G401 (cell line): ENCODE results near the gene A3GALT2. TPM values are rescaled to one million over a fixed set of nuclear protein-coding genes. Genes with fewer than 3 reads are reported as not detected.

ENCODE experiments used
- DNase-seq: peaks from one replicate; pipeline ENCODE4 v3.0.0-alpha.2; 2015; ENCODE audit warnings: low spot score
- in situ Hi-C: cut with HindIII; loops from 2 replicates; pipeline ENCODE4 v1.10.0; 2016; ENCODE audit warnings: low sequenced_read_pairs, mixed read lengths
- total RNA-seq: library from RNA; depleted of rRNA; stranded (reverse); fragments of >200 nt; shearing (Covaris generic); gene quantifications from 2 replicates; pipeline ENCODE4 v1.2.3, GENCODE V29; 2014

The A3GALT2 gene
- total RNA-seq, 1 experiment from 2014 or later, result not detected

DNA sequence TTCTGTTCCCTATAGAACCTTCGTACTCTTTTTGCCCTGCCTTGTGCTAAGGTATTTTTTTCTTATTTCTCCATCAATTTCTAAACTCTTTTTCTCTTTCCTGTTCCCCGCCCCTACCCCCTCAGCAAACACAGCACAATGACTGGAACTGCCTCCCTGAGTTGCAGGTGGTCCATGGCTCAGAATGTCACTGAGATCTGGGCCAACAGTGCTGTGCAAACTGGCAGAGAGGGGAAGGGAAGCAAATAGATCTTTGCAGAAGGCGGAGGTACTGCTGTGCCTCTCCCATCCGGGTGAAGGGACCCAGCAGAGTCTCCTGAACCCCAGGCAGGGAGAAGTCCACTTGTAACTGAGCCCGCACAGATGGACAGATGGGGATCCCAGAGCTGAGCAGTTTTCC is 32.6 kb upstream of the A3GALT2 start:
- in situ Hi-C loops, result no loop called here
- DNase-seq, result no peak

DNA sequence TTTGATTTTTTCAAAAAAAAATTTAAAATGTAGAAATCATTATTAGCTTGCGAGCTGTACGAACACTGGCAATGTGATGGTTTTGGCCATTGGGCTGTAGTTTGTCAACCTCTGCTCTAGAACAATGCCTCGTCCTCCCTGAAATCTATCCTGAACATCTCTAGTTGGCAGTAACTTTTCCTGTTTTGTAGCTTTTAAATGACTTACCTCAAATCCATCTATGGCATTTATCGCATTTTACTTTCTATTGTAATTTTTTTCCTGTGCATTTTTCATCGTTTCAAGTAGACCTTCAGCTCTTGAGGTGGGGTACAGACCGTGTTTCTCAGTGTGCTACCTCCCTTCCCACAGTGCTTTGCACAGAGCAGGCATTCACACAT is 30.4 kb upstream of the A3GALT2 start:
- in situ Hi-C loops, result no loop called here
- no peak for DNase-seq

DNA sequence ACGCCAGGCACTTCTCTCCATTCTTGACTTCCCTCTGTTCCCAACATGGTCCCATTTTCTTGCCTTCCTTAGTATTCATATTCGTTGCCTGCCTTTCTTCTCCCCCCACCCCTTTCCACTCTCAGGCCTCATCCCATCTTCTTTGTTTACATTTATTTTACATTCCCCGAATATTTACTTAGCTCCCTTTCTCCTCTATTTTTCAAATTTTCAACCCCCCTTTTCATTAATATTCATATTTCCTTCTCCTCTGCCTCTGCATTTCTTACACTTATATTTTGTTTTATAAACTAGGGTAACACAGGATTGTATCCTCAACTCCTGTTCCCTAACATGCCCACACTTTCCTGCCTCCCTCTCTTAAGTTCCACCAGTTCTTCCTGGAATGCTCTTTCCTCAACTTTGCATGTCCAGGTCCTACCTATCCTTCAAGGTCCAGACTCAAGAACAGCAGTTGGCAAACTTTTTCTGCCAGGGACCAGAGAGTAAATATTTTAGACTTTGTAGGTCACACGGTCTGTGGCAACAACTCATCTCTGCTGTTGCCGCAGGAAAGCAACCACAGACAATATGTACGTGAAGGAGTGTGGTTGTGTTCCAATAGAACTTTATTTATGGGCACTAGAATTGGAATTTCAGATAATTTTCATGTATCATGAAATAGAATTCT is 29.8 kb upstream of the A3GALT2 start:
- in situ Hi-C loops, result no loop called here
- DNase-seq, result no peak

DNA sequence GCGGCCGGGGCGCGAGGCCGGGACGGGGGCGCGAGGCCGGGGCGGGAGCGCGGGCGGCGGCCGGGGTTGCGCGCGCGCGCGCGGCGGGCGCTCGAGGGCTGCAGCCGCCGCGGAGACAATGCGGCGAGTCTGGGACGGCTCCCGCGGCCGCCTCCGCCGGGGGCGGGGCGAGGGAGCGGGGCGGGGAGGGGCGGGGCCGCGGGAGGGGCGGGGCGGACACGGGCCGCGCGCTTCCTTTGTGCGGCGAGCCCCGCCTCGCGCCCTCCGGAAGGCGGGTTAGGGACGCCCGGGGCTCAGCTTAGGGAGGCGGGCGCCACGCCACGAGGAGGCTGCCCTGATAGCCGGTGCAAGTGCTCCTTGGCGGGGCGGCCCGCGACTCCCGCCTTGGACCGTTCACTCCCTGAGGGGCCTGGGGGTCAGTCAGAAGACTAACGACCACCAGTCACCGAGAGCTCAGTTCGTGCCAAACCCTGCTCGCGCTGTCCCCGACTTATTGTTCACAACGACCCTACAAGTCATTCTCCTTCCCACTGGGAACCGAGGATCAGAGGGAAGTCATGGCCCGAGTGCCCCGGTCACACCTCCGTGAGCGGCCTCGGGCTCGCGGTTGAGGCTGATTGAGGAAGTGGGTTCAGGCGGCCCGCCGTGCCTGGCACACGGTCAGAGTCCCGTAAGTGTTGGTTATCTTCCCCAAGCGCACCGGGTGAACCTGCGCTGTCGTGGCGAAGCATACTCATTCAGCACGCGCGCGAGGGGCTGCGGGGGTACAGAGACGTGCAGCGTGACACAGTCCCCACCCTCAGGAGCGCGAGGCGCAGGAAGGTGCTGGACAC is 29.1 kb upstream of the A3GALT2 start:
- DNase-seq, result peak; percentile 83
- in situ Hi-C loops, result no loop called here

DNA sequence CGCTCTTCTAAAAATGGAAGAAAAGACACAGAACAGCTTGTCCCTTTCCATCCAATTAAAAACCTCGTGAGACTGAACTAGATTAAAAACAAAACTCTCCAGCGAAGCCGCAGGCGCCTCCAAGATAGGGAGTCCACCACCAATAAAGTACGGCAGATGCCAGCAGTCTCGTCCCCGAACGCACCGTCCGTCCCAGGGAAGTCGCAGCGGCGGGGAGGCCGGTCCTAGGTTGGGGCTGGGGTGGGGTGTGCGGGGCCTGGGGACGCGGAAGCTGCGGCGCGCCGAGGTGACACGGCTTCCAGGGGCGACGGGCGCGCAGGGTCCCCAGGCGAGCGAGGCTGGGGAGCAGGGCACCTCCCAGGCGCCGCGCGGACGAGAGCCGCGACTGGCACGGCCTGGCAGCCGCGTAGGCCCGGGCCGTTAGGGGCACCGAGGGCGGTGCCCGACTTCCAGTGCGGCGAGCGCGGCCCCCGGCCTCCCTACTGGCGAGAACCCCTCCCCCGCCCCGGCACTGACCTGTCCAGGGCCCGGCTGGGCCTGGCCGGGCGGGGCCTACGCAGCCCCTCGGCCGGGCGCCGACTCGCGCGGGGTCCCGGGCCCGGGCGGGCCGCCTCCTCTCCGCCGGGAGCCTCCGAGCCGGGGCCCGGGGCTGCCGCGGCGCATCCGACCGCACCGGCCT is 28.3 kb upstream of the A3GALT2 start:
- peak; percentile 34 for DNase-seq
- in situ Hi-C loops, result no loop called here

DNA sequence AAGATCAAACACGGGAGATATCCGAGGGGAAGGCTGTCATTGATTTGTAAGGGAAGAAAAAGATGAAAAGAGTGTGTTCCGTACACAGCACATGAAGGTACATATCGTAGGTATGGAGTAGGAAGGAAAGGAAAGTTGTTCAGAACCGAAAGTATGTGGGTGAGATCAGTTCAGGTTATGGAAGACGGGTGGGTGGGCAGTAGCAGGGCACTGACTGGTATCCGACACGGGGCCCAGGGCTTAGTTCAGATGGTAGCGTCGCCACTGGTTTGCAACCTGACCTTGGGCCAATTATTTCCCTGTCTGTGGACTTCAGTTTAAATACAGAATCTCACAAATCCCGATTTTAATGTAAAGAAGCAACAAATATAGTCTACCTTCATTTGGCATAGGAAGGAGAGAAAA is 27.8 kb upstream of the A3GALT2 start:
- in situ Hi-C loops, result no loop called here
- peak; percentile 57 for DNase-seq

DNA sequence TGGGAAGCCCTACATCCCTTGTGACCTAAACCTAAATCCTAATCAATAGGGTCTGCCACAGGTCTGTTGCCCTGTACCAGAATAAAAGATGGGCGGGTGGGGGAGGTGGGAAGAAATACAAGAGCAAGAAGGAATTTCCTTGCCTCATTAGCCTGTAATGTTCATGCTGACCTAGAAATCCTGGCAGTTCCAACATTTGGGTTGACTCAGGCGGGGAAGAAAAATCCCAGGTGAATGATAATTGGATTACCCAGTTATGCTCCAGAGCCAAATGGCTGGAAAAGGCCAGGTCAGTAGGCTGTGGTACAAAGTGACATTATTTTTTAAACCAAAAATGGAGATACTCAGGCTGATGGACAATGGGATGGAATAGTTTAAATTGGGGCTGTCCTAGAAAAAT is 27.3 kb upstream of the A3GALT2 start:
- peak; percentile 84 for DNase-seq
- in situ Hi-C loops, result no loop called here

DNA sequence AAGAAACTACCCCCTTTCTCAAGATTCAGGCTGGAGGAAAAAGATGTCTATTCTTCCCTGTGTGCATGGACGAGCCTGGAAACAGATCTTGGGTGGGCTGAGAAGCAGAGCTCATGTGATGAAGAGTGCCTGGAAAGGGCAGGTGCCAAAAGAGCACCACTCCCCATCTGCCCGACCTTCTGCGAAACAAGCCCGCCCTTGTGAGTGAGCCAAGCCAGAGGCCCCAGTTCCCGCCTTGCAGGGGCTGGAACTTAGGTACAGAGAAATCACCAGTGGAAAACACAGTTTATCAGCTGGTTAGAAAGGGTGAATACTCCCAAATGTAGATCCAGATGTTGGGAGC is 26.7 kb upstream of the A3GALT2 start:
- in situ Hi-C loops, result no loop called here
- peak; percentile 59 for DNase-seq

DNA sequence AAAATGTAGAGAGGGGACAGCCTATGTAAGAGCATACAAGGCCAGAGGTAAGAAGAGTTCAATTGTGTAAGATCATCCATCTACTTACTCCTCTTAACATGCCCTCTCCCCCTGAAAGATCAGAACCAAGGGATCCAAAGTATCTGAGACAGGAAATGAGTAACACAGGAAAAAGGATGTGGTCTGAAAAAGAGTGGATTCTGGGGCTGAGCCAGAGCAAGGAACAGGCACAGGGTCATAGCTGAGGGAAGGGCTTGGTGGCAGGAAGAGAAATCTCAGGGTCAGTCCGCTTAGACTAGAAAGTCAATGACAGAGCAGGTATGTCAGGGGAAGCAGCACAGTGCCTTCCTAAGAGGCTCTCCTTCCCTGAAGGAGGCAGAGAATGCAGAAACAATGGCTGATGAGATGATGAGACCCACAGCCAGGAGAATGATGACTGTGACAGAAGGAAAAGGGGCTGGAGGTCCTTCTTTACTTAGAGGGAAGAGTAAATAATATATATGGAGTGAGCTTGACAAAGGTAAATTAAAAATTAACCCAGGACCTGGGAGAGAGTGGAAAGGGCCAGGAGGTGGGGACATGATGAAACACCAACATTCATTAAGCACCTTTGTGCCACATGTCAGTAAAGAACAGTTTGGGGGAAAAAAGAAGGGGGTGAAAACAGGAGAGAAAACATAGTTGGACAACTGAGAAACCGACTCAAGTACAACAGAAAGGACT is 26.2 kb upstream of the A3GALT2 start:
- DNase-seq, result peak; percentile 29
- in situ Hi-C loops, result no loop called here

DNA sequence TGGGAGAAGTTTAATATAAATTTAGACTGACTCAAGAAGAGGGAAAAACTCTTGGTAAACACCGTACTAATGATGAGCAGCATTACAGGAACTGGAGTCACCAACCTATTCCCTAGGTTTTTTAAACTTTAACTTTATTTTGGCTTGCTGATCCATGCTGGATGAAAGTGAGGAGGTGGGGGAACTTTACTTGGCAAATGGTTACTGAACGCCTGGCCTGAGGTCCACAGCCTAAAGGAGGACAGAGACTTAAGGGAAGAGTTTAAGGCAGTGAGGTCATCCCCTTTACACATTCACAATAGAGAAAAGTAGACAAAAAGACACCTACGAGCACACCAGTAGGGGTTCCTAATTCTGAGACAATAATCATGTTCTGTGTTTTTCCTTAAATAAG is 25.6 kb upstream of the A3GALT2 start:
- in situ Hi-C loops, result no loop called here

DNA sequence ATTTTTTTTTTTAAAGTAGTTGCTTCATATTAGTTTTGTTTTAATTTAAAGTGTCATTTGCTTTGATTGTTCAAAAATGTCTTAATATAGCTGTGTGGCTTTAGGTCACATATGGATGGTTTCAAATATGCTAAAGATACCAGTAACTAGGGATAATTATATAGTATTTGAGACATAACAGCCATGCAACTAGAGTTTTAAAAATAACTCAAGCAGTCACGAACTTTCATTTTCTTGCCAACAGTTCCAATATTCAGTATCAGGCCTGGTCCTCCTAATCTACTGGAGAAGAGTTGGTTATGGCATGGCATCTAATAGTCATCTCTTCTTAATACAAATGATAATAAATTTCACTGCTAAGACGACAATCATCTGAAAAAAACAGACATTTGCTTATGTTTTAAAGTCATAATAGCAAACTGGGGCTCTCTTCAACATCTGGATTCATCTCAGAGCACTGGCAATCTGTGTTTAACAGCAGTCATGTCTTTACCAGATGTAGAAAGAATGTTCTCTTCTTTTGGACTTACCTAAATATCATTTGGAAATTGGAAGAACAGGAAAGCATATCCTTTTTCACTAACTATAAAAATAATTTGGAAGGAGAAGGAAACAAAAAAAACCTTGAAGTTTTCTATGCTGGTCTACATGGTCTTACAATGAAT is 24.1 kb upstream of the A3GALT2 start:
- in situ Hi-C loops, result no loop called here
- DNase-seq, result no peak

More for the DNA sequence above, 25.6 kb upstream of the A3GALT2 start:
- no peak for DNase-seq

DNA sequence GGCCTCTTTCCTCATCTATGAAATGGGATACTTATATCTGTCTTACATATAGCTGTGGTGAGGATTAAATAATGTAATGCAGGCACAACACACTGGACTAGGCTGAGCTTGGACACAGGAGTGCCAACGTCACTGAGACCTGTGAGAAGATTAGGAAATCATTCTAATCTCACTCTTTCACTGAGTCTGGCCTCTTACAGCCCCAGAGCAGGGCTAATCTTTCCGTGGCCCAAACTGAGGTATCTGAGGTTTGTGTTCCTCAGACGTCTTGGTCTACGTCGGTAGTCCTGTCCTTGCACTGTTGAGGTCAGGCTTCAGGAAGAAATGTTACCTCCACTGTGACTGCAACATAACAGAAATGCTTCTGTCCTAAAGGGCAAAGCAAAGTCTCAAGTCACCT is 22.6 kb upstream of the A3GALT2 start:
- in situ Hi-C loops, result no loop called here

DNA sequence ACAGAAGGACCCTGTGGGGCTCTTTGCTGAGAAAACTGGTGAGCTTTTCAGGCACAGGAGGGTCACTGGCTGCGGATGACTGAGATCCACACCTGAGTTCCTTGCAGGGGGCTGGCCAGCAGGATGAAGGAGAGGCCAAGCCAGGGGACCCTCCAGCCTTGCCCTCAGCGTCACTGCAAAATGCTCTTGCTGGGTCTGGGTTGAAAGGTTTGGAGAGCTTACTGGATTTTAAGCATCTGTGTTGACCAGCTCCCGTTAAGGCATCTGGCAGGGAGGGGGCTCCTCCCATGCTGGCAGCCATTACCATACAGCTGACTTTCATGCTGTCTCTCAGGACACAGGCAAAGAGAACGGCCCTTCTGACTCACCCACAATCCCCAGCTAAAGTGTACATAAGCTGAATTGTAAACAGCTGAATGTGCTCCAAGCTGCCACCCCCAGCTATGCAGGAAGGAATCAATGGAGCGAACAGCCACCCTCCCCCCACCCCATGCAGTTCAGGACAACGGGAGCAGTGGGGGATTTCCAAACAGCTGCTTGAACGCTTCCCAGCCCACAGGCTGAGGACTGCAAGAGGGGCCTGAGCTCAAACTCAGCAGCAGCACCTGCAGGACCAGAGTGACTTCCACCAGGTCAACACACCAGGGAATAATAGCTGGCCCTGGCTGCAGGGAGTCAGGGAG is 21.3 kb upstream of the A3GALT2 start:
- DNase-seq, result peak; percentile 31
- in situ Hi-C loops, result no loop called here

More for the DNA sequence above, 22.6 kb upstream of the A3GALT2 start:
- no peak for DNase-seq

DNA sequence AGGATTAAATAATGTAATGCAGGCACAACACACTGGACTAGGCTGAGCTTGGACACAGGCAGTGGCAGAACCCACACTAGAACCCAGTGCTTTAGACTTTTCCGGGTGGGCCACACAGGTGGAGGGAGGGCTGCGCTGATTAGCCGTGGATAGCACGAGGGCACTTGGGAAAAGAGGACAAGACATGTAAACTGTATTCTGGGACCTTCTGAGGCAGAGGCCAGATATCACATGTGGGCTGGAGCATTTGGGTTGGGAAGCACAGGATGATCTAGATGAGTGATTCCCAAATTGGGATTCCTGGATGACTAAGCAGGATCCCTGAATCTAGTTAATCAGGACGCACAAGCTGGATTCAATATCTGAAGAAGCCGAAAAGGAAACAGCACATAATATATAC is 20.3 kb upstream of the A3GALT2 start:
- DNase-seq, result no peak
- in situ Hi-C loops, result no loop called here

DNA sequence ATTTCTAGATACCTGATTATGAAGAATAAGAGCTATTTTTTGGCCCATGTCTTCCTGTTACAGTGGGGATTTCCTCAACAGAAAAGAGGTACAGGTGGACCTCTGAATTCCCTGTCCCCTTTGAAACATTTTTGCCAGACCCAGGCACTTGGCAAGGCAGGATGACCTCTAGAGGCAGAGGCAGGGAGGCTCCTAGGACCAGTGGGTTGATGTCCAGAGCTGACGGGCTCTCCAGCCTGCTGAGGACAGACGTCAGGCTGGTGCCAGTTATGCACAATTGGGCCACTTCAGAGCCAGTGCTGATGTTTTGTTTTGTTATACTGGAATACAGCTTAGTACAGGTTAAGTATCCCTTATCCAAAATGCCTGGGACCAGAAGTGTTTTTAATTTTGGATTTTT is 18.5 kb upstream of the A3GALT2 start:
- peak; percentile 36 for DNase-seq
- in situ Hi-C loops, result no loop called here

DNA sequence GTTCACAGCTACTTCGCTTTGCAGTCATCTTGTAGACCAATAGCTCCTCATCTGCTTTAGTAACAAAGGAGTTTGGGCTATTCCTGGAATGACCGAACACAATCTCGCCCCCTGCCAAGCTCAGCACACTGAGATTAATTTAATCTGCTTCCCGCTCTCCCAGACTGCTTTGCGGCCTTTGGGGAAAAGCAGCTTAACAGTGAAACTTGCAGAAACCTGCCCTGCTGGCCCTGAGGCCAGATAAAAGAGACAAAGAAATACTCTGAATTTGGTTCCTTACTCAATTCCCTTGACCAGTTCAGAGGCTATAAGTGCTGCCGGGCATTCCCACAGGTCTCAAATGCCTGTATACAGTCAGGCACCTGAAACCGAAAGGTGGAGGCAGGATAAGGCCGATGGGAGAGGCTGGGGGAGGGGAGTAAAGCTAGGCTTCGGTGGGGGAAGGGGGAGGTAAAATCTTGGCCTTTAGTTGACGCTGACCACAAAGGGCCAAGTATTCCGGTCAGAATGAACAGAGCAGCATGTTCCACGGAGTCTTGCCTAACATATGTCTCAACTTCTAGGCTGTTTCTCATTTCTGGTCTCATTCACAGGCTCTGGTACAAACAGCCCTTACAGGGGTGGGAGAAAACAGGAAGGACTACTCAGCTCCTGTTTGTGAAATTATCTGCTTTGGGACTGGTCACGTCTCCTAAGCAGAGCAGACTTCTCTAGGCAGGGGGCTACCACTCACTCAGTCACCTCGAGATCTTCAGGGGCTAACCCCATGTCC is 17.7 kb upstream of the A3GALT2 start:
- peak; percentile 89 for DNase-seq

DNA sequence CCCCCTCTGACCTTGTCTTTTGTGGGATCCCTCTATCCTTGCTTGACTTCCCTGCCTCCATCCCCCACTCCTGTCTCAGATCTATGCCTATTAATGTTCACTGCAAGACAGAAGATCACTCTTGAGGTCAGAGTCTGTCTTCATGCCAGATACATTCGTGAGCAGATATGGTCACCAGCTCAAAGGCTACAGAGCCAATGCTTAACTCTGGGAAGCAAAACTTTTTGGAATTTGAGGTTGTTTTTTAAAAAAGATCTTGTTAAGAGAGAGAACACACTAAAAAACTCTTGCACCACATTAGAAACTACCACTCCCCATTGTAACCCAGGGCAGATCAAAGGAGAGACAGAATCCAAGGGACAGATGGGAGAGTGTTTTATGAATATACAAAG is 17.1 kb upstream of the A3GALT2 start:
- DNase-seq, result no peak
- in situ Hi-C loops, result no loop called here

More for the DNA sequence above, 17.7 kb upstream of the A3GALT2 start:
- in situ Hi-C loops, result no loop called here

DNA sequence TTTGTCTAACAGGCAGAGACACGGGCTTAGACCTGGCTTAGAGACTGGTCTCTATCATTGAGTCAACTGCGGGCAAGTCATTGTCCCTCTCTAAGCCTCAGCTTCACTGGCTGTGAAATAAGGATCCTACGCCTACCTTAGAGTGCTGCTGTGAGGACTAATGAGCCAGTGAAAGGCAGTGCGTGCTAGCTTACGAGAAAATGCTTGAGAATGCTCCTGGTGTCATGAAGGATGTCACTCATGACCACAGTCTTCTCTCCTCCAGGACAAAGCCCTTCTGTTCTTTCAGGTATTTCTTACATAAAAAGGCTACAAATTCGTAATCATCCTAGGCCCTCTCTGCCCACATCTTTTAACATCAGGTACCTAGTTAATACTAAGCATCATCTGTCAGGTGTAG is 16.5 kb upstream of the A3GALT2 start:
- in situ Hi-C loops, result no loop called here
- peak; percentile 31 for DNase-seq
